T1000 (cell line): ENCODE results near the gene NPFF.
"Not testable (repeated sequence)": the region's sequence is repeated elsewhere in the genome, so short reads cannot be mapped to it uniquely, and the experiment has no call there.

Source experiments
- DNase-seq: peaks from one replicate; lab custom pipeline; 2025; ENCODE audit warnings: mixed read lengths; lab: John Stamatoyannopoulos, UW

Gene NPFF

GRCh38 chr12:53495903-53496751 is 11.2 kb downstream of the NPFF start:
- DNase-seq = no peak

- DNase-seq = no peak
Measured at GRCh38 chr12:53493610-53494391, 13.5 kb downstream of the NPFF start.

GRCh38 chr12:53492830-53493609 is 14.3 kb downstream of the NPFF start:
- DNase-seq = peak; percentile 85

GRCh38 chr12:53492188-53492587 is 15.1 kb downstream of the NPFF start:
- no peak for DNase-seq

GRCh38 chr12:53489242-53489864 is 17.9 kb downstream of the NPFF start:
- DNase-seq = no peak

- no peak for DNase-seq
Measured at GRCh38 chr12:53486736-53487487, 20.4 kb downstream of the NPFF start.

GRCh38 chr12:53485955-53486735 is 21.1 kb downstream of the NPFF start:
- DNase-seq = no peak

- no peak for DNase-seq
Measured at GRCh38 chr12:53484686-53485575, 22.4 kb downstream of the NPFF start.

- DNase-seq = no peak
Measured at GRCh38 chr12:53483979-53484377, 23.3 kb downstream of the NPFF start.

GRCh38 chr12:53483225-53483978 is 23.9 kb downstream of the NPFF start:
- no peak for DNase-seq

- no peak for DNase-seq
Measured at GRCh38 chr12:53482626-53483168, 24.6 kb downstream of the NPFF start.

- DNase-seq = no peak
Measured at GRCh38 chr12:53481939-53482586, 25.2 kb downstream of the NPFF start.

GRCh38 chr12:53481458-53481857 is 25.8 kb downstream of the NPFF start:
- DNase-seq = not testable (repeated sequence)

- no peak for DNase-seq
Measured at GRCh38 chr12:53480491-53481442, 26.5 kb downstream of the NPFF start.

GRCh38 chr12:53479331-53479730 is 28.0 kb downstream of the NPFF start:
- no peak for DNase-seq

- no peak for DNase-seq
Measured at GRCh38 chr12:53478865-53479264, 28.4 kb downstream of the NPFF start.
